BJ (cell line): ENCODE results near the gene ZDBF2. TPM values are rescaled to one million over a fixed set of nuclear protein-coding genes. Genes with fewer than 3 reads are reported as not detected.

ENCODE experiments used
- CTCF ChIA-PET: fragments of 350-600 bp; formaldehyde crosslinking; extraction: SDS; loops from one replicate; lab custom pipeline; 2021; ENCODE audit warnings: antibody characterized with exemption, inconsistent platforms; lab: Yijun Ruan, JAX
- POLR2A ChIA-PET: fragments of 300-600 bp; sonication (Branson Sonifier 250); formaldehyde crosslinking; extraction: SDS; loops from one replicate; lab custom pipeline; 2021; ENCODE audit warnings: antibody characterized with exemption; lab: Charles Lee
- DNase-seq: peaks from one replicate; pipeline ENCODE4 v3.0.0-alpha.2; 2011; ENCODE audit warnings: low read depth
- H3K27me3 ChIP-seq: 2 replicates; pipeline ENCODE4 v1.6.0; 2011; ENCODE audit warnings: low read length; ENCODE audit not compliant: control insufficient read depth, insufficient read depth
- H3K36me3 ChIP-seq: 2 replicates; pipeline ENCODE4 v1.5.1; 2011; ENCODE audit warnings: low read length; ENCODE audit not compliant: control insufficient read depth, insufficient read depth
- H3K4me3 ChIP-seq: 2 replicates; pipeline ENCODE4 v1.5.1; 2011; ENCODE audit warnings: low read depth, mild to moderate bottlenecking, control low read depth, low read length
- CTCF ChIP-seq: IDR thresholded peaks from 2 replicates; pipeline ENCODE4 v1.5.1; 2011; ENCODE audit warnings: low read depth, mild to moderate bottlenecking, control low read depth, inconsistent platforms, low read length, moderate library complexity; ENCODE audit not compliant: insufficient read depth
- polyA plus RNA-seq: library from polyadenylated mRNA; depleted of rRNA; stranded (reverse); fragments of >200 nt; gene quantifications from 2 replicates; pipeline ENCODE4 v1.2.3, GENCODE V29; 2011

ZDBF2 gene
- polyA plus RNA-seq, 1 experiment: 2.5 TPM

GRCh38 chr2:206311026-206311425 lies 36.6 kb downstream of the ZDBF2 start:
- Histone ChIP-seq H3K36me3 (no peaks in the 10 kb centered on the region), H3K27me3 (no peaks in the 10 kb centered on the region), H3K4me3 (no peak overlapping the region)
- ChIA-PET POLR2A (no interaction called here), CTCF (no interaction called here)
- TF ChIP-seq CTCF: no peak
- DNase-seq: no peak

- POLR2A ChIA-PET: no interaction called here
- Histone ChIP-seq H3K27me3 (no peaks in the 10 kb centered on the region), H3K36me3 (no peaks in the 10 kb centered on the region), H3K4me3 (no peak overlapping the region)
- DNase-seq: no peak
- CTCF ChIA-PET: no interaction called here
- TF ChIP-seq CTCF: no peak
These were observed 41.7 kb downstream of the ZDBF2 start for GRCh38 chr2:206316141-206316540.

- no peak overlapping the region for H3K4me3 ChIP-seq
- CTCF ChIA-PET: no interaction called here
- POLR2A ChIA-PET: no interaction called here
- no peak for DNase-seq
- H3K36me3 ChIP-seq: no peaks in the 10 kb centered on the region
- TF ChIP-seq CTCF: no peak
- no peaks in the 10 kb centered on the region for H3K27me3 ChIP-seq
These were observed 48.6 kb downstream of the ZDBF2 start for GRCh38 chr2:206323033-206323432.

- TF ChIP-seq CTCF: no peak
- H3K36me3 ChIP-seq: no peaks in the 10 kb centered on the region
- H3K27me3 ChIP-seq: no peaks in the 10 kb centered on the region
- H3K4me3 ChIP-seq: no peak overlapping the region
- ChIA-PET CTCF (no interaction called here), POLR2A (no interaction called here)
- no peak for DNase-seq
These were observed 49.0 kb downstream of the ZDBF2 start for GRCh38 chr2:206323486-206323885.

GRCh38 chr2:206324869-206325268 lies 50.4 kb downstream of the ZDBF2 start:
- no peak overlapping the region for H3K4me3 ChIP-seq
- no peak for TF ChIP-seq CTCF
- ChIA-PET POLR2A (no interaction called here), CTCF (no interaction called here)
- H3K27me3 ChIP-seq: no peaks in the 10 kb centered on the region
- DNase-seq: no peak
- no peaks in the 10 kb centered on the region for H3K36me3 ChIP-seq
